ENCODE measurements around the gene MRO.
"Not testable (repeated sequence)": the region's sequence is repeated elsewhere in the genome, so short reads cannot be mapped to it uniquely, and the experiment has no call there.

MRO gene
- 0.04 to 2.2 (median 0.26) reads per million in 18 experiments for total RNA-seq

DNA sequence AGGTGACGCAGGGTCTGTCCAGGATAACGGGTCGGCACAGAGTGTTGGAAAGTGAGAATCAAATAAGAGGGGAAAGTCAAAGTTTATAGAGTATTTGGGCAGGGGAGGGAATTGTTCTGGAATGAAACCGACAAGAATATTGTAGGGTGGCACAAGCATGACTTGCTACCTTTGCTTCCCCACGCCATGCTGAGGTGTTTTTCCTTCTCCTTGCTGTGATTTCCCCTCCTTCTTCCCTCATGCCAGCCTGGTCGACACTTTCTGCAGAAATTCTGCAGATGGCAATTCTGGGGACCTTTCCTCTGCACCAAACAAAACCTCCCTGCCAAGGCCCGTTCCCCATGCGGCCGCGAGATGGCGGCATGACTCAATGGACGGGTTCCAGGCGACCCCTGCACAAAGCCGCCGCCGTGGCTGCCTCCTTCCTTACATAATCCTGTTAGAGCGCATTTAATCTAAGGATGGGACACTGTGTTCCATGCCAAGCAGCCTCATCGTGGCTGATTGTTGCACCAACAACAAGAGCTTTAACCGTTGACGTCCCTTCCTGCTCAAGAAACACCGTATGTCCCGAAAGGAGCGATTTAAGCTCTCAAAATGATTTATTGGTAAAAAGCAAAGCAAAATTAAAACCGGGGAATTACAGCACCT, at the start of gene MRO:
Gene MRO, minus strand, starts transcription at position 289 of the 651 bp plus-strand sequence. CDS start 10,616 bp downstream, outside the sequence.
- peak; percentile 77 to 78 for DNase-seq

DNA sequence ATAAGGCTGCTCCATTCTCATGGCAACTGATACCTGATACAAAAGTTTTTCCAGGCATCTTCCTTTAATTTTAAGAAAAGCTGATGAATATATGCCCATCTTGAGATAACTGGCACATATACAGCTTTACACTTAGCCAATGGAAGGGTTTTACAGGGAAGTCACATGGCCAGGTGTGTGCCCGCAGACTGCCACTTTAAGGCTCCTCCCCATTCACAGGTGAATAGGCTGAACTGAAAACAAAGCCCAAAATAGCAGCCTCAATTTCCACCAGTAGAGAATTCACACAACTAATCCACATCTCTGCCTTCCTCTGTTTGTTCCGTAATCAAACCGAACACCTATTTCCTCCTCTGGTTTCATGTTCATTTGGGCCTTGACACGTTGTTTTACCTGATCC, 49.3 kb upstream of the MRO start:
- DNase-seq: no peak

DNA sequence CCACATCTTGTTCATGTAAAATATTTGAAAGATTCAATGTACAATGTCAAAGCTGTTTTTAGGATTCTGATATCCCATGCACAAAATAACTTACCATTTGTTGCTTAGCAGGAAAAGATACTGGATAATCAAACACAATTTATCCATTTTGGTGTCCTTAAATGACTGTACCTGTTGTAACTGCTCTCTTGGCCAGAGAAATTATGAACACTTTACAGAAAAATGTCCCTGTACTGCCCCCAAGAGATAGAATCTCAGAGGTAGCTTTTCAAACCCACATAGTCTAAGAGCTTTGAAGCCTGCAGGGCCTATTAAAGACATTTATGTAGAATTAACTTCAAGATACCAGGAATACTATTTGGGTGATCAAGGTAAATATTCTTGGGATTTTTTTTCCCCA, 46.9 kb upstream of the MRO start:
- peak; percentile 48 to 57 for DNase-seq

DNA sequence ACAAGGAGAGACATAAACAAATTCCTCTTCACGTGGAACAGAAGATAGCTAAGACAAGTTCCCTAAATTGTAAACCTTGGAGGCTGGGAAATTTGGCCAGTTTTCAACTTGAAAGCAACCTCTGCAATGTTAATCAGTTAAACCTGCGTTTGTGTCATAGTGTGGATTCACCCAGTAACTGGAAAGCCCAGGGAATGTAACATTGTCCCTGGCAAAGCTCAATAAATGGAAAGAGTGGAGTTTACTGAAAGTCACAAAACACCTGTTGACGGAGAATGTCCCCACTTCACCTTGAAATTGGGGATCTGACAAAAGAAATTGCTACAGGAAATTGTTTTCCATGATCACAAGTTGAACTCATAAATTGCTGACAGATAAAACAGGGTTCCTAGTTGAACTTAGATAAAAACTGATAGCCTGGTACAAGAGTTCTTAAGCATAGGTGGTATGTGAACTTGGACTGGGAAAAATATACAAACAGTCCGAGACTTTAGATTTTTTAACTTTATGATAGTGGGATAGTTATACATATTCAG, 44.1 kb upstream of the MRO start:
- no peak for DNase-seq

DNA sequence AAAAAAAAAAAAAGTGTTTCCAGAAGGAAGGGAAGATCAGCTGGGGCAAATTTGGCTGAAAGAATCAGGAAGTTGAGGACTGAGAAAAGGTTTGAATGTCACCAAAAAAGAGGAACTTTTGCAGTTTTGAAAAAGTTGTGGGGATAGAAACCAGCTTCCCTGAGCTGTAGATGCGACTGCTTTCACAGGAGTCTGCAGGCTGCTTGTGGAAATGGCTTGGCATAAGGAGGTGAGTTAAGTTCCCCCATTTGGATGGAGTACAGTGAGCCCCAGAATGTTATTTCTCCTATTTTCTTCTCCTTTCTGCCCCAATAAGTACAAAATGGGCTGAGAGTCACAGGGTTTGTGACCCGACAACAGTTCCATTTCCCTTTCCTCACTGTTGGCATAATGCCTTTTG, 42.6 kb upstream of the MRO start:
- DNase-seq: peak; percentile 74 to 83

DNA sequence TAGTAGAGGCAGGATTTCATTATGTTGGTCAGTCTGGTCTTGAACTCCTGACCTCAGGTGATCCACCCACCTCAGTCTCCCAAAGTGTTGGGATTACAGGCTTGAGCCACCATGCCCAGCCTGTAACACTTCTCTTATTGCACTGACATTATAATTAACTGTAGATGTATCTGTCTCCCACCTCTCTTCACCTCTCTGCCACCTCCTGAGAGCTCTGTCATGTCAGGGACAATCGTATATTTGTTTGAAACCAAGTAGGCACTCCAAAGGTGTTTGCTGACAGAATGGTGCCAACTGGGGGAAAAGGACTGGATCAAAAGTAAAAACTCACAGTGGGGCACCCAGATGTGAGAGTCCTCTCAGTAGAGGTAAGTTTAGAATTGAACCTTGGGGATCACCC, 41.8 kb upstream of the MRO start:
- no peak for DNase-seq

DNA sequence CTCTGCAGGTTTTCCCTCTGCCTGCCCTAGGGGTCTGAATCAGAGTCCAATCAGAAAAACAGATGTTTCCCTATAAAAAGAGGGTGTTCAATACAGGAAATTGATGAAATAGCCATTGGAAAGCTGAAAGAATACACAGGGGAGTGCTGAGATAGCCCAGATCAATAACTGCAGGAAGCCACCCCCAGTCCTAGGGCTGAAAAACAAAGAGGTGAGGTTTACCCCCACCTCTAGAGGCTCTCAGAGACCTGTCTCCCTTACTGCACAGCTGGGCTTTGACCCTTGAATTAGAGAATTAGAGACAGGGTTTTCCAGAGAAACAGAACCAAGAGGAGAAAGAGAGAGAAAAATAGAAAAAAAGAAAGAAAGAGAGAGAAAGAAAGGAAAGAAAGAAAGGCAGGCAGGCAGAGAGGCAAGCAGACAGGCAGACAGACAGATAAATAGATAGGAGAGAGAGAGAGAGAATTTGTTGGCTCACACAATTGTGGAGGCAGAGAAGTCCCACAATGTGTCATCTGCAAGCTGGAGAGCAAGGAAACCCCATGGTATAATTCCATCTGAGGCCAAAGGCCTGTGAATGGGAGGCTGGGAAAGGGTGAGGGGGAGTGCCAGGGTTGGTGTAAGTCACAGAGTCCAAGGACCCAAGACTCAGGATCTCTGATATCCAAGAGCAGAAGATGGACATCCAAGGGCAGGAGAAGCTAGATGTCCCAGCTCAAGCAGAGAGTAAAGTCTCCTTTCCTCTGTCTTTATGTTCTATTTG, 40.2 kb upstream of the MRO start:
- DNase-seq: no peak

DNA sequence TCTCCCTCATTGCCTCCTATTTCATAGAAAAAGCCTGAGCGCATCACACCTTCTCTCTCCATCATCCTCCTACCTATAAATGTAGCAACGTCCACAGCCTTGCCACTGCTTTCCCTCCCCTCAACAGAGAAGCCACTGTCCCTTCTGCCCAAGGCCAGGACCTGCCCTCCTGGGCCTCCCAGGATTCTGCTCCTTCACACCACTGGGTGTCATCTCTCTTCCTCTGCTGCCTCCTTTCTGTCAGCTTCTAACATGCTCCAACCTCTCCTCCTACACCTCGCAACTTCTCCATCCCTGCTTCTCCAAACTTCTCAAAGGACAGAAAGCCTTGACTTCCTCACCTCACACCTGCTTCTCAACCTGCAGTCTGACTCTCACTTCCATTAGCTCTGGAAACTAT, 37.9 kb upstream of the MRO start:
- DNase-seq: peak; percentile 37 to 52

DNA sequence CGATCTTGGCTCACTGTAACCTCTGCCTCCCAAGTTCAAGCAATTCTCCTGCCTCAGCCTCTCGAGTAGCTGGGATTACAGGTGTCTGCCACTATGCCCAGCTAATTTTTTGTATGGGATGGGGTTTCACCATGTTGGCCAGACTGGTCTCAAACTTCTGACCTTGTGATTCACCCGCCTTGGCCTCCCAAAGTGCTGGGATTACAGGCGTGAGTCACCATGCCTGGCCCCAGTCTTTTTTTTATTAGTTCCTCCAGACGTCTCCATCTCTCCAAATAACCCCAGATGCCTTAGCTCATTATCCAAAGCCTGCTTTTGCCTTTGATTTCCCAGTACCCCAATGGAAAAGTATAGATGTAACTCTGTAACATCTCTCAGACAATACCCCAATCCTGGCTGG, 37.4 kb upstream of the MRO start:
- DNase-seq: not testable (repeated sequence)

DNA sequence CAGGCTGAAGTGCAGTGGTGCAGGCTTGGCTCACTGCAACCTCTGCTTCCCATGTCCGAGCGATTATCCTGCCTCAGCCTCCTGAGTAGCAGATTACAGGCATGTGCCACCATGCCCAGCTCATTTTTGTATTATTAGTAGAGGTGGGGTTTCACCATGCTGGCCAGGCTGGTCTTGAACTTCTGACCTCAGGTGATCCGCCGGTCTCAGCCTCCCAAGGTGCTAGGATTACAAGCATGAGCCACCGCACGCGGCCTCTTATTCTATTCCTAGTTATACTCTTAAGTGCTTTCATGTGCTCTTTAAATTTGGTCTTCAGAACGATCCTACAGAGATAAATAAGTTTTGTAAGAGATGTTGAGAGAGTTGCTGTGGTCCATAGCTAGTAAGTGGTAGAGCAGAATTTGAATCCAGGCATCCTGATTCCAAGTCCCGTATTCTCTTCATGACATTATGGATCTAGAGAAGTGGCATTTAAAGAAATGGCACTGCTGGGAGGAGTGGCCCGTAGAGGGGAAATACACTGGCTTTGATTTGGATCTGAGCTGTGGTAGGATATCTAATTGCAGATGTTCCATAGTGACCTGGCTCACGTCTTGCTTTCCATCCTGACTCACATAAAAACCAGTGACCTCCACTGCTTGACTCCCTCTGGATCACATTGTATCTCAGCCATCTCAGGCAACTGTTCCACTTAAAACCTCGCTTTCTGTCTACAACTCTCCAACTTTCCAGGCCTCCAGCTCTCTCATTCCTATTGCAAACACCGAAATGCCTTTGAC, 36.4 kb upstream of the MRO start:
- no peak for DNase-seq

DNA sequence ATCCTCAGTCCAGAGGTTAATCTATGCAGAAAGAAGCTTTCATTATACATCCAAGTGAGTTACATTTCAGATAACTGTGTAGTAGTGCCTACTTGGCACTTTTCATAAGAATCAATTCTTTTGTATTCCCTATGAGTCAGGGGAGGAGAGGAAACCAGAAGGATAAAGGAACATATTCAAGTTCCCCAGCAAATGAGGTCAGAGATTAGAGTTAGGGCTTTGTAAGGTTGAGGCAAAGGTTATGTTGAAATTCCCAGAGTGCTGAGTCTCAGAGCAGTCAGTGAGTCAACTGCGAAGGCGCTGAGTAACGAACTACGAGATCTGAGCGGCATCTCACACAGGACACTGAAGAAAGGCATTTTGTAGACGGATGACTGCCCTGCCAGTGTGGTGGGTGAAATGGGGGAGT, 34.1 kb upstream of the MRO start:
- DNase-seq: peak; percentile 95 to 96

DNA sequence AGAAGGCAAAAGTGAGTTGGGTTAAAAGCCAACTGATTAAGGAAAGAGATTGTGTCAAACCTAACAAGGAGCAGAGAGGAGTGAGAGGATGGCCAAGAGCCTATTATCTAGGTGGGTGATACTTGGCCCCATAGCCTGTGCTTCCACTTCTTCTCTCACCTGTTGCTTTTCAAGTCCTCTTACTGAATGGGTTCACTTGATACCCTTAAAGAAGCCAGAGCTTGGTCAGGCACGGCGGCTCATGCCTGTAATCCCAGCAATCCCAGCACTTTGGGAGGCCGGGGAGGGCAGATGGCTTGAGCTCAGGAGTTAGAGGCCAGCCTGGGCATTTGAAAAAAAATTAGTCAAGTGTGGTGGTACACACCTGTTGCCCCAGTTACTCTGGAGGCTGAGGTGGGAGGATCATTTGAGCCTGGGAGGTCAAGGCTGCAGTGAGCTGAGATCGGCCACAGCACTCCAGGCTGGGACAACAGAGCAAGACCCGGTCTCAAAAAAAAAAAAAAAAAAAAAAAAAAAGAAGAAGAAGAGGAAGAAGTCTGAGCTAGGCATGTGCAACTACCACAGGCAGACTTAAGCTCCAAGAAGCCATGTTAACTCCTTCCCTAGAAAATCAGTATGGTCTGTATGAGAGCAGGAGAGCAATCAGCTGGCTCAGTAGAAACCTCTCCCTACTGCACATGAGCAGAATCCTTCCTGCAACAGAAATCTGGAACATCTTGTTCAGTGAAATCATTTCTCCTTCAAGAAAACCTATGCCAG, 30.7 kb upstream of the MRO start:
- peak; percentile 41 to 47 for DNase-seq

DNA sequence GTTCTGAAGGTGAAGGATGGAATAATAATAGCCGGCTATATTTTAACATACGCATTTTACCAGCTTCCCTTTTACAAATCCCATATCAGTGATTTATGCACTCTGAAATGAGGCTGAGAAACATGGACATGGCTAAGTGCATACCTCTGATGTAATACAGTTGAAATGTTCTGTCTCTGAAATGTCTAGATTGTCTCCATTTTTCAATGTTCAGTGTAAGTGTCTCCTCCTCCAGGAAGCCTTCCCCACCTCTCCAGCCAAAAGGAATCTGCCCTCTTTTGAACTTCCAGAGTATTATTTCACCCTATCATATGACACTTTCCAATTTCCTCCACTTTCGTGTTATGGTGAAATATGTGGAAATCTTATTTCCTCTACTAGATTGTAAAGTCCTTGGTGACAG, 29.6 kb upstream of the MRO start:
- DNase-seq: peak; percentile 48 to 65

DNA sequence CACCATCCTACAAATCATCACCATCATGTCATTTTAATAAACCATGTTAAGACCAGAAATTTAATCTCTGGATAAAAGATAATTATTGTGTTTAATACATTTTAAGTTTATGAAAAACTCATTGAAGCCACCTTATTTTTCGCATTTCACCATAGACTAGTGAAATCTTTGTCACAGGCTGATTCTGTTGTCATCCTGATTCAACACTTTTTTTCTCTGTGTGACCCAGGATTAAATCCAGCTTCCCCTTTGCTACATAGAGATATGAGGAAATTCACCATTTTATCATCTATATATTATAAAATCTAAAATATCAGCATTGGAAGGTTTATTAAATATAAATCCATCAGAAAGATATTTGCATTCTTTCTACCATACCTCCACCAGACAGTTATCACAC, 29.2 kb upstream of the MRO start:
- peak; percentile 67 to 79 for DNase-seq

DNA sequence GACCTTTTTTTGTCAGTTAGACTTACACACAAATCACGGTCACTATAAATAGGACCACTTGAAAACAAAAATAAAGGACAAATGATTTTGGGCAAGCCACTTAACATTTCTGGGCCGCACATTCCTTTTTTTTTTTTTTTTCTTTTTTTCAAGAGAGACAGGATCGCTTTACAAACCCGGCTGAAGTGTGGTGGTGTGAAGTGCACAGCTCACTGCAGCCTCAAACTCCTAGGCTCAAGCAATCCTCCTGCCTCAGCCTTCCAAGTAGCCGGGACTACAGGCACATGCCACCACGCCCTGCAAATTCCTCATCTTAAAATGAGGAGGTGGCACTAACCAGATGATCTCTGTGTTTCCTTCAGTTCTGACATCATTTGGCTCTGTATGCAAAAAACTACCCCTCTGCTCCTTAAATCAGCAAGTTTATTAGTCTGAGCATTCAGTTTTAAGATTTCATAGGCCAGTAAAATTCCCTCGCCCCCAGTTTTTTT, 28.3 kb upstream of the MRO start:
- DNase-seq: peak; percentile 72 to 82

DNA sequence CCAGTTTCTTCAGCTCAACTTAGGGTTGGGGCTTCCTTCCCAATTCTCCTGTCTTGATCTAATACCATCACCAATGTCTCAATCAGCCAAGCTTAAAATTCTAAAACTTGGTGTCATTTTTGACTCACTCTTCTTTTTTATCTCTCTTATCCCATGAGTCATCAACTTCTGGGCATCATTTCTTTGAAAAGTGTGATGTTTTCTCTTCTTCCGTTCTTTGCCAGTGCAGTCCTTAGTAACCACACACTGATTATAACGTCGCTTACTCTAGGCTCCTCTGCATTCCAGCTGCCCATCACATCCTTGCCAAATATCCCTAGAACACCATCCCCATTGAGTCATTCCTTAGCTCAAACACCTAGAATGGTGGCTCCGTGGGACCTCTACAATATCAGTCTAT, 27.4 kb upstream of the MRO start:
- DNase-seq: no peak

DNA sequence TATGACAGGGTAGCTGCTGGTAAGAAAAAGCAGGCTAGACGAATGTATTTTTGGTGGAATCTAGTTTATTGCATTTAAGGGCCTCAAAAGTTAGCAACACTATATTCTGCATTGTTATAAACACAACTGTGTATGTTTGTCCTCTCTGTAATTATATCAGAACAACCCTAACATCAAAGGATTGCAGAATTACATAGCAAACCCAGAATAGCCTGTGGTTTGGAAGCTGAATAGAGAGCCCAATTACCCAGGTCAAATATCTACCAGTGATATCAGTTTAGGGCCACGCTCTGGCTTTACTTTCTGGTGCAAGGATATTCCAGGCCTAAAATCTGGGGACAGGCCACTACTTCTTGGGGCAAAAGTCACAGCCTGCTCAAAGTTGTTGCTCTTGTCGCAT, 25.1 kb upstream of the MRO start:
- DNase-seq: no peak

DNA sequence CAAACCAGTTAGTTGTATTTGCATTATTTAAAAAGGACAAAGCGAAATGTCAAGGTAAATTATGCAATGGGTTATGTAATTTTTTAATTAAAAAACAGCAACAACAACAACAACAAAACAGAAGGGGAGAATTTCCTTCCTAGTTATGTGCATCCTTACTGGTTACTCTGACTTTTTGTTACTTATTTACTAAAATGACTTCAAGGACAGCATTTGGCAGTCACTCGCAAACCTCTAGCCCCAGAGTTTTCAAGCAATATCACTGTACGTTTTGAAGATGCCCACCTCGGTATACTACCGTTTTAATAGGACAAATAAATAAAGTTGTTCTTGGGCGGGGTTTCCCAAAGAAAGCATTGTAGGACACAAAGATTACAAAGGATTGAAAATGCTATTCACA, 24.7 kb upstream of the MRO start:
- DNase-seq: no peak

DNA sequence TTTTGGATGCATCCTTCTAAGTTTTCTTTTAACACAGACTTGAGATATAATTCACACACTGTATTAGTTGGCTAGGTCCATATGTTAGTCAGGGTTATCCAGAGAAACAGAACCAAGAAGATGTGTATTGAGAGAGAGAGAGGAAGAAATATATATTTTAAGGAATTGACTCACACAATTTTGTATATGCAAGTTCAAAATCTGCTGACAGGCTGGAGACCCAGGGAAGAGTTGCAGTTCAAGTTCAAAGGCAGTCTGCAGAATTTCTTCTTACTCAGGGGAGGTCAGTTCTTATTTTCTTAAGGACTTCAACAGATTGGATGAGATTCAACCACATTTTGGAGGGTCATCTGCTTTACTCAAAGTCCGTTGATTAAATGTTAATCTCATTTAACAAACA, 23.0 kb upstream of the MRO start:
- DNase-seq: peak in 1 of 2 donors; percentile 27

DNA sequence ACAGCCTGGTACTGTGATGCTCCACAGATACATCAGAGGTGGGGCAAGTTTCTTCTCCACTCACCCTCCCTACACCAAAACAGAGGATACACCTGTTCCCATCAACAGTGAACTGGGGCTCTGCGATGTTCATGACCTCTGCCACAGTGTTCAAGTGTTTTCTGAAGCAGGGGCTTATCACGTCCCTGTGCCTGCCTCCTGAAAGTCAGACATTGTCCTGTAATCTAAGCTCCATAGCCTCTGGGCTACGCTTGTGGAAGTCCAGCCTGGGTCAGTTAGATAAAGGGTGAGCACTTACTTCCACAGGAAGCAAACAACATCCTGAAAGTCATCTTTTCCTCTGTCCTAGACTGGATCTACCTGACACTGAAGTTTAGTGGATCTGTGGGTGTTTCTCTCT, 20.2 kb upstream of the MRO start:
- no peak for DNase-seq

DNA sequence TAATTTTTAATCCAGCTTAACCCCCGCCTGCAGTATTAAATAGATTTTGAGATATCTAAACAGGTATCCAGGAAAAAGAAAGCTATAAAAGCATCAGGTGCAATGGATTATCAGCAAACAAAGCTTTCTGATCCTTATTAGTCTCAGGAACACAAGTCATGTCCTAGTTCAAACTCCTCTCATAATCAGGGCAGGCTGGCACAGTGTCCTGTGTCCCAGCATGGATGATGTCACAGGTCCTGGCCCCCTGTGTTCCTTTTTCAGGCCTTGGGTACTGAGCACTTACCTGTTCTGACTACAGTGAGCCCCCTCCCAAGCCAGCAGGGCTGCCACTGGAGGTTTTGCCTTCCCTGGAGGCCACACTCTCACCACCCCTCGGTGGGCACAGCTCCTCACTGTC, 19.5 kb upstream of the MRO start:
- DNase-seq: no peak

DNA sequence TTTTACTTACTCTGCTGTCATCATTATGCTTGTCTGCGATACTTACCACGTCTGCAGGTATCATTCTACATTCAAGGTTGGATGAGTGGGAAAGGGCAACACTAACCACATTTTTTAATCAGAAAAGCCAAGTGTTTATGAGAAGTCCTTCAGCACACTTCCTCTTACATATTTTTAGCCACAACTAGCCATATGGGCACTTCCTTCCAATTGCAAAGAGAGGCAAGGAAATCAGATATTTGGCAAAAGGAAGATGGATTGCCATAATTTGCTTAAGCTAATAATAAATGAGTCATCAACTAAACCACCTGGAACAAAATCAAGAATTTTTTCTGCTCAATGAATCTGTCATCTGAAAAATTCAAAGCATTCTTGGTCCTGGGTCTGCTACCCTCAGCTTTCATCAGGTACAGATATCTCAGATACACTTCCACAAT, 16.7 kb upstream of the MRO start:
- peak; percentile 51 to 64 for DNase-seq

All from inflammatory macrophage (primary cell).